ENCODE results near the gene IFNGR1.

DNA sequence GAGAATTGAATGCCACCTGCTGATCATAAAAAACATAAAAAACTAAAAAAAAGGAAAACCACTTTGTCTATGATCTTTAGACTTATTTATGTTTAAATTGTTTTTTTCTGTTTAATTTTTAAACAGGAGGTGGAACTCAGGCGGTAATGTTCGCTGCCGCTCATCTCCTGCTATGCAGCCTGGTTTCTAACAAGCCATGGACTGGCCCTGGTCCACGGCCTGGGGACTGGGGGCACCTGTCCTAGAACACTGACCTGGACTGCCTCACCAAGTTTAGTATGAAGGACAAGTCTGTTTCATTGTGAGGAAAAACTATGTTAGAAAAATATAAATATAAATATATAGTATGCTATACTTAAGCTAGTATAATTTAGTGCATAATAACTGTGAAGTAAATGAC is 27.0 kb upstream of the IFNGR1 start:
- TF ChIP-seq, protein P1, sequence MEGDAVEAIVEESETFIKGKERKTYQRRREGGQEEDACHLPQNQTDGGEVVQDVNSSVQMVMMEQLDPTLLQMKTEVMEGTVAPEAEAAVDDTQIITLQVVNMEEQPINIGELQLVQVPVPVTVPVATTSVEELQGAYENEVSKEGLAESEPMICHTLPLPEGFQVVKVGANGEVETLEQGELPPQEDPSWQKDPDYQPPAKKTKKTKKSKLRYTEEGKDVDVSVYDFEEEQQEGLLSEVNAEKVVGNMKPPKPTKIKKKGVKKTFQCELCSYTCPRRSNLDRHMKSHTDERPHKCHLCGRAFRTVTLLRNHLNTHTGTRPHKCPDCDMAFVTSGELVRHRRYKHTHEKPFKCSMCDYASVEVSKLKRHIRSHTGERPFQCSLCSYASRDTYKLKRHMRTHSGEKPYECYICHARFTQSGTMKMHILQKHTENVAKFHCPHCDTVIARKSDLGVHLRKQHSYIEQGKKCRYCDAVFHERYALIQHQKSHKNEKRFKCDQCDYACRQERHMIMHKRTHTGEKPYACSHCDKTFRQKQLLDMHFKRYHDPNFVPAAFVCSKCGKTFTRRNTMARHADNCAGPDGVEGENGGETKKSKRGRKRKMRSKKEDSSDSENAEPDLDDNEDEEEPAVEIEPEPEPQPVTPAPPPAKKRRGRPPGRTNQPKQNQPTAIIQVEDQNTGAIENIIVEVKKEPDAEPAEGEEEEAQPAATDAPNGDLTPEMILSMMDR (IDR thresholded peaks at IDR 0.05; ENCODE audit: poor library complexity) = no peak
- TF ChIP-seq EZH2phosphoT487 (IDR thresholded peaks at IDR 0.05; ENCODE audit: low read depth, severe bottlenecking, unreplicated experiment) = no peak
